Transverse colon (tissue), 4 donors: ENCODE data around the gene SDC3. TPM values are rescaled to one million over a fixed set of nuclear protein-coding genes. Genes with fewer than 3 reads are reported as not detected.

Experiments used
- DNase-seq: peaks from one replicate; pipeline ENCODE4 v3.0.0-alpha.2; 2019
- H3K27ac ChIP-seq, 4 donors: fragments of 200-600 bp; sonication (generic); 2 replicates each; pipeline ENCODE4 v1.5.1; 2016 to 2018; ENCODE audit warnings: inconsistent platforms in 4 of 4
- H3K27me3 ChIP-seq: fragments of 200-600 bp; sonication (generic); 2 replicates; pipeline ENCODE4 v1.5.1; 2017; ENCODE audit warnings: inconsistent platforms
- H3K36me3 ChIP-seq, 4 donors: fragments of 200-600 bp; sonication (generic); 2 replicates each; pipeline ENCODE4 v1.5.1; 2017 to 2019; ENCODE audit warnings: inconsistent platforms in 4 of 4
- H3K4me1 ChIP-seq, 4 donors: fragments of 200-600 bp; sonication (generic); 2 replicates each; pipeline ENCODE4 v1.5.1; 2017 to 2020; ENCODE audit warnings: inconsistent platforms in 4 of 4
- H3K4me3 ChIP-seq, 4 donors: fragments of 200-600 bp; sonication (generic); 1 replicate in 1 of 4; 2 replicates in 3 of 4; pipeline versions ENCODE4 v1.5.1 to v1.6.1; 2017 to 2019; ENCODE audit warnings: inconsistent platforms in 4 of 4
- H3K9me3 ChIP-seq, 2 donors: fragments of 200-600 bp; sonication (generic); 2 replicates each; pipeline ENCODE4 v1.5.1; 2017 to 2019; ENCODE audit warnings: inconsistent platforms in 2 of 2
- EP300 ChIP-seq: sonication (generic); formaldehyde crosslinking; IDR thresholded peaks from one replicate; pipeline ENCODE4 v1.6.1; 2017; ENCODE audit warnings: antibody characterized with exemption, low read depth
- POLR2A ChIP-seq: fragments of 450-650 bp; IDR thresholded peaks from one replicate; pipeline ENCODE4 v1.6.1; 2016; ENCODE audit warnings: antibody characterized with exemption, mild to moderate bottlenecking, moderate library complexity
- POLR2AphosphoS5 ChIP-seq, 3 donors: sonication (generic); formaldehyde crosslinking; IDR thresholded peaks; one replicate each; pipeline ENCODE4 v1.6.1; 2016; ENCODE audit warnings: antibody characterized with exemption in 3 of 3
- WGBS, 2 donors: methylation state at CpG; one replicate each; pipeline ENCODE4 v1.1.5; 2018; ENCODE audit warnings: low coverage in 1 of 2; 5-methylcytosine and 5-hydroxymethylcytosine counted together
- in situ Hi-C, 4 donors: fragments of 200-750 bp; cut with MboI; loops; one replicate each; pipeline versions ENCODE4 v1.15.0 to v1.15.1; 2017; ENCODE audit warnings: low sequenced_read_pairs in 3 of 4, low pct_ligation_motif_present in 1 of 4, low pct_unique_long_range_greater_than_20kb in 1 of 4
- intact Hi-C: fragments of 100-400 bp; cut with DNase I; formaldehyde crosslinking; loops from one replicate; pipeline ENCODE4 v1.15.1; 2023; ENCODE audit warnings: low total_unique reads
- total RNA-seq, 4 donors: library from RNA; depleted of rRNA; stranded (reverse); fragments of >200 nt; gene quantifications; one replicate each; pipeline ENCODE4 v1.1.0, GENCODE V29; 2016
- TF ChIP-seq, protein P1 (sequence below), 5 experiments: fragments of 200-600 bp in 3 of 5; fragments of 450-650 bp in 2 of 5; sonication (generic) in 3 of 5; IDR thresholded peaks; 1 replicate in 2 of 5; 2 replicates in 3 of 5; pipeline ENCODE4 v1.5.1; 2016 to 2017; ENCODE audit warnings: antibody characterized with exemption in 5 of 5, inconsistent platforms in 3 of 5, mild to moderate bottlenecking in 2 of 5, moderate library complexity in 1 of 5

SDC3 gene
- total RNA-seq, 4 donors from 2014 or later, result 7.9 to 35.4 (median 10.1) TPM

DNA sequence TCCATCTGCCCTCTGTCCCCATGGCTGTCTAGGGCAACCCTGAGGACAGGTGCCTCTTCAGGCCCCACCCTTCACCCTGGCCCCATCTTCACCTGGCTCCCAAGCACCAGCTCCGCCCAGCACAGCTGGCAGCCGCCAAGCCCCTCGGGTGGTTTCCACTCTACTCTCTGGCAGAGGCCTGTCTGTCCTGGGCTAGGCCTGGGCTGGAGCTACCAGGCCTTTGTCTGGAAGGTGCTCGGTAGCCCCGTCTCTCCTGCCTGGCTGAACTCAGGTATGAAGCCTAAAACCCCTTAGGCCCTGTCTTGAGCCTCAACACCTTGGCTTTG, 17.4 kb downstream of the SDC3 start:
- no peaks in the 10 kb centered on the region for H3K36me3 ChIP-seq
- peaks cover 8 to 52% (median 39%) of the 10 kb centered on the region in 4 donors for H3K4me1 ChIP-seq
- H3K27me3 ChIP-seq, result no peaks in the 10 kb centered on the region
- DNase-seq, result no peak
- peak overlapping the region; percentile 7 to 93 (median 88) for H3K27ac ChIP-seq
- TF ChIP-seq, protein P1, sequence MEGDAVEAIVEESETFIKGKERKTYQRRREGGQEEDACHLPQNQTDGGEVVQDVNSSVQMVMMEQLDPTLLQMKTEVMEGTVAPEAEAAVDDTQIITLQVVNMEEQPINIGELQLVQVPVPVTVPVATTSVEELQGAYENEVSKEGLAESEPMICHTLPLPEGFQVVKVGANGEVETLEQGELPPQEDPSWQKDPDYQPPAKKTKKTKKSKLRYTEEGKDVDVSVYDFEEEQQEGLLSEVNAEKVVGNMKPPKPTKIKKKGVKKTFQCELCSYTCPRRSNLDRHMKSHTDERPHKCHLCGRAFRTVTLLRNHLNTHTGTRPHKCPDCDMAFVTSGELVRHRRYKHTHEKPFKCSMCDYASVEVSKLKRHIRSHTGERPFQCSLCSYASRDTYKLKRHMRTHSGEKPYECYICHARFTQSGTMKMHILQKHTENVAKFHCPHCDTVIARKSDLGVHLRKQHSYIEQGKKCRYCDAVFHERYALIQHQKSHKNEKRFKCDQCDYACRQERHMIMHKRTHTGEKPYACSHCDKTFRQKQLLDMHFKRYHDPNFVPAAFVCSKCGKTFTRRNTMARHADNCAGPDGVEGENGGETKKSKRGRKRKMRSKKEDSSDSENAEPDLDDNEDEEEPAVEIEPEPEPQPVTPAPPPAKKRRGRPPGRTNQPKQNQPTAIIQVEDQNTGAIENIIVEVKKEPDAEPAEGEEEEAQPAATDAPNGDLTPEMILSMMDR (IDR thresholded peaks at IDR 0.05), result no peak
- TF ChIP-seq POLR2AphosphoS5 (IDR thresholded peaks at IDR 0.05) (no peak), POLR2A (no peak), EP300 (no peak)
- in situ Hi-C loops, result no loop called here
- intact Hi-C loops, result no loop called here
- WGBS, 2 donors, result 84% methylated on average over 5 of the region's 5 CpGs; no CpG with 5 or more reads in 1 of the 2 donors
- no peaks in the 10 kb centered on the region for H3K9me3 ChIP-seq
- H3K4me3 ChIP-seq, result no peak overlapping the region

DNA sequence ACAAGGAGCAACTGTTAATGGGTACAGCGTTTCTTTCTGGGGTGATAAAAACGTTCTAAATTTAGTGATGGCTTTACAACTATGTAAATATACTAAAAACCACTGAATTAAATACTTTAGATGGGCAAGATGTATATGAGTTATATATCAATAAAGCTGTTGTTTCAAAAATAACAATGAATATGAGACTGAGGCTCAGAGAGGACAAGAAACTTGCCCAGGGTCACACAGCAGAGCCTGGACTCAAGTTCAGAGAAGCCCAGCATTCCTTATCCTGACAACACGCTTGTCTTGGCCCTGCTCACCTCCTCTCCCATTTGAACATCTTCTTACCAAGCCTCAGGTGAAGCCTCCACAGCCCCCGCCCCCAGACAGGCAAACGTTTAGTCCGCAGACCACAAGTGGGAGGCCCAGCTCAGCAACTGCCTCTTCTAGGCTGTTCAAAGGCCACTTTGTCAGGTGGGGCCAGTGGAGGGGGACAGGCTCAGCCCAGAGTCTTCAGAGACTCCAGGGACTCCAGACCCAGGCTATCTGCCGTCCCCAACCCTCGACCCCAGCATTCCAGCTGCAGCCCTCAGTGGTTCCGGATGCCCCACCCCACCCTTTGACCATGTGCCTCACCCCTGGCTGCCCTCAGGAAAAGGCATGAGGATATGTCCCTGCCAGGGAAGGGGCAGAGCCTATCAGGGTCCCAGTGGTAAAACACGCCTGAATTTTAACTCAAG, 17.9 kb downstream of the SDC3 start:
- H3K4me3 ChIP-seq, result no peak overlapping the region
- no peak for DNase-seq
- intact Hi-C loops (no loop called here), in situ Hi-C loops (no loop called here)
- H3K4me1 ChIP-seq, result peaks cover 8 to 49% (median 35%) of the 10 kb centered on the region in 4 donors
- H3K9me3 ChIP-seq, result no peaks in the 10 kb centered on the region
- TF ChIP-seq EP300 (no peak), POLR2A (no peak), POLR2AphosphoS5 (IDR thresholded peaks at IDR 0.05) (no peak)
- TF ChIP-seq, protein P1 (IDR thresholded peaks at IDR 0.05), result no peak
- peak overlapping the region; percentile 7 to 93 (median 88) for H3K27ac ChIP-seq
- H3K36me3 ChIP-seq, result no peaks in the 10 kb centered on the region
- 33 to 65% methylated on average over 3 to 9 of the region's 10 CpGs for WGBS, 2 donors
- H3K27me3 ChIP-seq, result no peaks in the 10 kb centered on the region

DNA sequence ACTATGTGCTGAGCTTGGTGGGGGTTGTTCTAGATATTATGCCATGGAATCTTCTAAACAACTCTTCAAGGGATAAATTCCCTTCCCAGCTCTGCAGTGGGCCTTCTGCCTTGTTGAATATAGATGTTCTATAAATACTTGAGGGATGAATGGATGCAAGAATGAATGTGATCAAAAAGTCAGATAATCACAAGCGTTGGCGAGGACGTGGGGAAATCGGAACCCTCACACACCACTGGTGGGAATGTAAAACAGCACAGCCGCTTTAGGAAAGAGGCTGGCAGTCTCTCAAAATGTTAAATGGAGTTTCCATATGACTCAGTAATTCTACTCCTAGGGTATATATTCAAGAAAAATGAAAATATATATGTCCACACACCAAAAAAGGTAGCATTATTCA, 19.0 kb downstream of the SDC3 start:
- in situ Hi-C loops (no loop called here), intact Hi-C loops (loop anchor here (5.0 kb wide), 1 partner anchor 72 kb away; no protein-coding TSS in a partner anchor)
- Histone ChIP-seq H3K4me3 (no peak overlapping the region), H3K36me3 (no peaks in the 10 kb centered on the region), H3K27ac (peak overlapping the region; percentile 71 to 93 (median 88)), H3K9me3 (no peaks in the 10 kb centered on the region), H3K27me3 (no peaks in the 10 kb centered on the region), H3K4me1 (peaks cover 8 to 49% (median 30%) of the 10 kb centered on the region in 4 donors)
- 73% methylated on average over 5 of the region's 5 CpGs; no CpG with 5 or more reads in 1 of the 2 donors for WGBS, 2 donors
- no peak for DNase-seq
- TF ChIP-seq POLR2AphosphoS5 (IDR thresholded peaks at IDR 0.05), result no peak
- TF ChIP-seq, protein P1 (IDR thresholded peaks at IDR 0.05), result no peak
- no peak for TF ChIP-seq EP300
- TF ChIP-seq POLR2A, result no peak

DNA sequence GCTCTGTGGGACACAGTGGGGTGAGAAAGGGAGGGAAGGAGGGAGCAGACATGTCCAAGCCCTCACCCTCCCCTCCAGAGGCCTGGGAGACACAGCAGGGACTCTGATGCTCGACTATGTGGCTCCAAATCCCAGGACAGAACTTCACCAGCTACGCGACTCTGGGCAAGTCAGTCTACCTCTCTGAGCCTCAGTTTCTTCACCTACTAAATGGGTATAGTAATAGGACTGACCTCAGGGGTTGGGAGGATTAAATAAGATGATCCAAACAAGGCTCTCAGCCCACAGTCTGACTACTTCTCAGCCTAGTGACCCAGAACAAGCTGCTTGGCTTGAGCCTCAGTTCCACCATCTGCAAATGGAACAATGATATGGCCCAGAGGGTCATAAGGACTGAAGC, 19.6 kb downstream of the SDC3 start:
- Histone ChIP-seq H3K4me1 (peaks cover 8 to 49% (median 33%) of the 10 kb centered on the region in 4 donors), H3K27ac (peak overlapping the region; percentile 71 to 93 (median 88)), H3K27me3 (no peaks in the 10 kb centered on the region), H3K9me3 (no peaks in the 10 kb centered on the region), H3K4me3 (no peak overlapping the region), H3K36me3 (no peaks in the 10 kb centered on the region)
- intact Hi-C loops, result loop anchor here (5.0 kb wide), 1 partner anchor 72 kb away; no protein-coding TSS in a partner anchor
- in situ Hi-C loops, result no loop called here
- no peak for DNase-seq
- 71% methylated on average over 3 of the region's 3 CpGs; no CpG with 5 or more reads in 1 of the 2 donors for WGBS, 2 donors
- TF ChIP-seq POLR2AphosphoS5 (IDR thresholded peaks at IDR 0.05), result no peak
- TF ChIP-seq POLR2A, result no peak
- TF ChIP-seq, protein P1 (IDR thresholded peaks at IDR 0.05), result no peak
